H9 (cell line): ENCODE data around the gene OTULIN. TPM values are rescaled to one million over a fixed set of nuclear protein-coding genes. Genes with fewer than 3 reads are reported as not detected.

Experiments
- DNase-seq: peaks from one replicate; pipeline ENCODE4 v3.0.0-alpha.2; 2017
- H2AFZ ChIP-seq: one replicate; pipeline ENCODE4 v1.6.1; 2013; ENCODE audit warnings: mild to moderate bottlenecking, low read length, control low read depth, moderate library complexity
- H2AK5ac ChIP-seq: 2 replicates; pipeline ENCODE4 v1.6.1; 2013; ENCODE audit warnings: low read length, control low read depth, mixed read lengths; ENCODE audit not compliant: insufficient read length
- H2BK120ac ChIP-seq: one replicate; pipeline ENCODE4 v1.6.1; 2013; ENCODE audit warnings: low read depth, mild to moderate bottlenecking, low read length, control low read depth, inconsistent platforms; ENCODE audit not compliant: poor library complexity, severe bottlenecking
- H2BK12ac ChIP-seq: 2 replicates; pipeline ENCODE4 v1.6.1; 2013; ENCODE audit warnings: low read length, control low read depth, mixed read lengths, low read depth; ENCODE audit not compliant: insufficient read length
- H2BK15ac ChIP-seq: 2 replicates; pipeline ENCODE4 v1.6.1; 2013; ENCODE audit warnings: low read depth, low read length, control low read depth
- H2BK20ac ChIP-seq: one replicate; pipeline ENCODE4 v1.6.1; 2013; ENCODE audit warnings: low read depth, mild to moderate bottlenecking, low read length, control low read depth, inconsistent platforms; ENCODE audit not compliant: poor library complexity, severe bottlenecking
- H2BK5ac ChIP-seq: 2 replicates; pipeline ENCODE4 v1.6.1; 2013; ENCODE audit warnings: low read length, control low read depth, mixed read lengths; ENCODE audit not compliant: insufficient read length
- H3K14ac ChIP-seq: 2 replicates; pipeline ENCODE4 v1.6.1; 2013; ENCODE audit warnings: low read length, control low read depth; ENCODE audit not compliant: insufficient read depth
- H3K18ac ChIP-seq: 2 replicates; pipeline ENCODE4 v1.6.1; 2013; ENCODE audit warnings: low read depth, mild to moderate bottlenecking, mixed read lengths, low read length, control low read depth; ENCODE audit not compliant: insufficient read length
- H3K23ac ChIP-seq: 2 replicates; pipeline ENCODE4 v1.6.1; 2013; ENCODE audit warnings: low read length, control low read depth, mixed read lengths, low read depth; ENCODE audit not compliant: insufficient read length
- H3K23me2 ChIP-seq: 2 replicates; pipeline ENCODE4 v1.6.1; 2013; ENCODE audit warnings: low read depth, mild to moderate bottlenecking, mixed read lengths, low read length, control low read depth; ENCODE audit not compliant: insufficient read length, poor library complexity, severe bottlenecking
- H3K27ac ChIP-seq: 2 replicates; pipeline ENCODE4 v1.5.1; 2013; ENCODE audit warnings: low read length, control low read depth, mixed read lengths, low read depth; ENCODE audit not compliant: insufficient read length
- H3K27me3 ChIP-seq: 2 replicates; pipeline ENCODE4 v1.6.1; 2013; ENCODE audit warnings: low read length, control low read depth, inconsistent platforms; ENCODE audit not compliant: insufficient read depth
- H3K4ac ChIP-seq: 2 replicates; pipeline ENCODE4 v1.6.1; 2013; ENCODE audit warnings: low read depth, mild to moderate bottlenecking, control low read depth, inconsistent platforms, low read length, moderate library complexity
- H3K4me1 ChIP-seq: 2 replicates; pipeline ENCODE4 v1.6.1; 2013; ENCODE audit warnings: low read length, control low read depth, inconsistent platforms; ENCODE audit not compliant: insufficient read depth
- H3K4me2 ChIP-seq: 2 replicates; pipeline ENCODE4 v1.6.1; 2013; ENCODE audit warnings: low read length, control low read depth, mixed read lengths; ENCODE audit not compliant: insufficient read length, insufficient read depth
- H3K56ac ChIP-seq: 2 replicates; pipeline ENCODE4 v1.6.1; 2013; ENCODE audit warnings: low read depth, mild to moderate bottlenecking, mixed read lengths, low read length, control low read depth; ENCODE audit not compliant: insufficient read length
- H3K79me1 ChIP-seq: 2 replicates; pipeline ENCODE4 v1.6.1; 2013; ENCODE audit warnings: low read depth, mild to moderate bottlenecking, moderate library complexity, low read length, control low read depth, inconsistent platforms; ENCODE audit not compliant: insufficient read depth, poor library complexity, severe bottlenecking
- H3K79me2 ChIP-seq: 2 replicates; pipeline ENCODE4 v1.6.1; 2013; ENCODE audit warnings: low read length, control low read depth, inconsistent platforms; ENCODE audit not compliant: insufficient read depth
- H3K9ac ChIP-seq: 2 replicates; pipeline ENCODE4 v1.6.1; 2013; ENCODE audit warnings: low read length, control low read depth, mixed read lengths; ENCODE audit not compliant: insufficient read length; ENCODE audit errors: extremely low read depth
- H3K9me3 ChIP-seq: one replicate; pipeline ENCODE4 v1.6.1; 2013; ENCODE audit warnings: low read depth, low read length, inconsistent platforms; ENCODE audit not compliant: control insufficient read depth
- H3T11ph ChIP-seq: one replicate; pipeline ENCODE4 v1.6.1; 2013; ENCODE audit warnings: mild to moderate bottlenecking, low read length, control low read depth, inconsistent platforms
- H4K20me1 ChIP-seq: one replicate; pipeline ENCODE4 v1.6.1; 2013; ENCODE audit not compliant: control insufficient read depth, insufficient read length, insufficient read depth
- H4K5ac ChIP-seq: 2 replicates; pipeline ENCODE4 v1.6.1; 2013; ENCODE audit warnings: low read depth, mild to moderate bottlenecking, mixed read lengths, low read length, control low read depth; ENCODE audit not compliant: insufficient read length
- H4K8ac ChIP-seq: replicated peaks from 2 replicates; pipeline ENCODE4 v1.6.1; 2013; ENCODE audit warnings: low read length, control low read depth, mixed read lengths, low read depth; ENCODE audit not compliant: insufficient read length
- H4K91ac ChIP-seq: 2 replicates; pipeline ENCODE4 v1.6.1; 2013; ENCODE audit warnings: low read depth, mild to moderate bottlenecking, moderate library complexity, mixed read lengths, low read length, control low read depth; ENCODE audit not compliant: insufficient read length
- H3K27ac Mint-ChIP-seq, 3 experiments: 2 replicates in 2 of 3; 3 replicates in 1 of 3; pipeline ENCODE4 v1.8.0; 2020 to 2021; ENCODE audit warnings: mixed read lengths in 3 of 3, mild to moderate bottlenecking in 1 of 3, moderate library complexity in 1 of 3
- H3K27me3 Mint-ChIP-seq: 2 replicates; pipeline ENCODE4 v1.8.0; 2021; ENCODE audit warnings: low read depth, mild to moderate bottlenecking, moderate library complexity, mixed read lengths
- H3K36me3 Mint-ChIP-seq, 3 experiments: 2 replicates in 2 of 3; 3 replicates in 1 of 3; pipeline ENCODE4 v1.8.0; 2020 to 2021; ENCODE audit warnings: low read depth in 3 of 3, mixed read lengths in 3 of 3; ENCODE audit not compliant: insufficient read depth in 1 of 3
- H3K4me1 Mint-ChIP-seq, 2 experiments: 2 replicates each; pipeline ENCODE4 v1.8.0; 2020; ENCODE audit warnings: mixed read lengths in 2 of 2
- H3K4me3 Mint-ChIP-seq, 2 experiments: 2 replicates in 1 of 2; 3 replicates in 1 of 2; pipeline ENCODE4 v1.8.0; 2020 to 2021; ENCODE audit warnings: mild to moderate bottlenecking in 2 of 2, mixed read lengths in 2 of 2, moderate library complexity in 1 of 2
- H3K9me3 Mint-ChIP-seq, 2 experiments: 2 replicates in 1 of 2; 3 replicates in 1 of 2; pipeline ENCODE4 v1.8.0; 2020; ENCODE audit warnings: mild to moderate bottlenecking in 2 of 2, mixed read lengths in 2 of 2, moderate library complexity in 1 of 2
- CTCF ChIP-seq: fragments of 200-600 bp; sonication (generic); conservative IDR thresholded peaks from 3 replicates; pipeline ENCODE4 v1.8.0; 2021; ENCODE audit warnings: antibody characterized with exemption, mild to moderate bottlenecking
- WGBS: extraction: QIAGEN DNeasy Blood & Tissue Kit; methylation state at CpG from one replicate; pipeline ENCODE4 v1.1.7; 2013; ENCODE audit warnings: missing lambda C conversion rate, low lambda C conversion rate, mixed read lengths; ENCODE audit not compliant: insufficient read length; ENCODE audit errors: extremely low coverage; 5-methylcytosine and 5-hydroxymethylcytosine counted together
- total RNA-seq: library from RNA; stranded (reverse); gene quantifications from 2 replicates; pipeline ENCODE4 v1.2.1, GENCODE V29; 2021

Gene OTULIN
- total RNA-seq, 1 experiment from 2014 or later = 35.8 TPM

GRCh38 chr5:14700478-14701436 is 36.2 kb downstream of the OTULIN start:
- Histone ChIP-seq H3K9me3 (no peaks in the 10 kb centered on the region), H3K14ac (no peak overlapping the region), H3K23ac (no peak overlapping the region), H3T11ph (no peak overlapping the region), H3K4me2 (no peak overlapping the region), H4K5ac (no peak overlapping the region), H3K27me3 (no peaks in the 10 kb centered on the region), H3K4ac (no peak overlapping the region), H4K91ac (no peak overlapping the region), H3K79me2 (no peaks in the 10 kb centered on the region), H3K27ac (no peak overlapping the region), H3K79me1 (no peaks in the 10 kb centered on the region), H4K8ac (no peak overlapping the region), H3K18ac (no peak overlapping the region), H2BK5ac (no peak overlapping the region), H4K20me1 (peaks cover 2% of the 10 kb centered on the region), H2AK5ac (no peak overlapping the region), H3K9ac (no peak overlapping the region), H3K4me1 (no peaks in the 10 kb centered on the region), H3K23me2 (no peaks in the 10 kb centered on the region), H2BK15ac (no peak overlapping the region), H2BK120ac (no peak overlapping the region), H2BK12ac (no peak overlapping the region), H2BK20ac (no peak overlapping the region), H3K56ac (no peak overlapping the region), H2AFZ (no peak overlapping the region)
- H3K36me3 Mint-ChIP-seq = peaks cover 9 to 54% (median 14%) of the 10 kb centered on the region in 3 experiments; a peak in 6 of 7 replicates
- H3K4me3 Mint-ChIP-seq = no peak overlapping the region
- DNase-seq = no peak
- H3K9me3 Mint-ChIP-seq = no peaks in the 10 kb centered on the region
- TF ChIP-seq CTCF = no peak
- H3K27me3 Mint-ChIP-seq = no peaks in the 10 kb centered on the region
- no CpG with 5 or more reads among the region's 13 CpGs for WGBS
- H3K4me1 Mint-ChIP-seq = peaks cover 10% of the 10 kb centered on the region in 2 experiments
- H3K27ac Mint-ChIP-seq = 0 out of 7 replicates have a peak overlapping the region, but pooled peaks of 1 of the 3 experiments have one; percentile 57
